Chondrocyte (in vitro differentiated cells): ENCODE measurements around the gene SPAG9. TPM values are rescaled to one million over a fixed set of nuclear protein-coding genes. Genes with fewer than 3 reads are reported as not detected.

Experiments used
- DNase-seq: peaks from one replicate; pipeline ENCODE4 v3.0.0; 2021; ENCODE audit warnings: mixed read lengths, low spot score
- H3K27ac Mint-ChIP-seq: one replicate; pipeline ENCODE4 v1.8.0; 2021; ENCODE audit warnings: mild to moderate bottlenecking, moderate library complexity, mixed read lengths; ENCODE audit not compliant: unreplicated experiment
- H3K27me3 Mint-ChIP-seq: 2 replicates; pipeline ENCODE4 v1.8.0; 2021; ENCODE audit warnings: low read depth, mixed read lengths
- H3K36me3 Mint-ChIP-seq: 2 replicates; pipeline ENCODE4 v1.8.0; 2021; ENCODE audit warnings: low read depth, mixed read lengths
- H3K4me1 Mint-ChIP-seq: 2 replicates; pipeline ENCODE4 v1.8.0; 2021; ENCODE audit warnings: low read depth, mild to moderate bottlenecking, mixed read lengths
- H3K4me3 Mint-ChIP-seq: one replicate; pipeline ENCODE4 v1.8.0; 2021; ENCODE audit warnings: mild to moderate bottlenecking, moderate library complexity, mixed read lengths; ENCODE audit not compliant: unreplicated experiment
- H3K9me3 Mint-ChIP-seq: 2 replicates; pipeline ENCODE4 v1.8.0; 2021; ENCODE audit warnings: low read depth, mixed read lengths
- CTCF ChIP-seq: fragments of 200-600 bp; sonication (generic); IDR thresholded peaks from 2 replicates; pipeline ENCODE4 v1.5.0; 2021; ENCODE audit warnings: antibody characterized with exemption, mild to moderate bottlenecking, moderate library complexity
- total RNA-seq: library from RNA; stranded (reverse); gene quantifications from 3 replicates; pipeline ENCODE4 v1.2.1, GENCODE V29; 2021

The SPAG9 gene
- total RNA-seq, 1 donor from 2014 or later: 92.7 TPM

- no peak for TF ChIP-seq CTCF
These were observed 172.7 kb downstream of the SPAG9 start for GRCh38 chr17:50947782-50948543.

GRCh38 chr17:50946891-50947781 is 173.5 kb downstream of the SPAG9 start:
- TF ChIP-seq CTCF: no peak
- H3K4me1 Mint-ChIP-seq: peaks cover 44% of the 10 kb centered on the region
- no peaks in the 10 kb centered on the region for H3K9me3 Mint-ChIP-seq

More at GRCh38 chr17:50947782-50948543, 172.7 kb downstream of the SPAG9 start:
- no peak overlapping the region for H3K4me3 Mint-ChIP-seq
- peaks cover 48% of the 10 kb centered on the region for H3K4me1 Mint-ChIP-seq
- H3K9me3 Mint-ChIP-seq: no peaks in the 10 kb centered on the region
- no peaks in the 10 kb centered on the region for H3K36me3 Mint-ChIP-seq
- peak; percentile 68 for DNase-seq
- H3K27ac Mint-ChIP-seq: peak overlapping the region; percentile 15
- no peaks in the 10 kb centered on the region for H3K27me3 Mint-ChIP-seq

GRCh38 chr17:50946223-50946890 is 174.3 kb downstream of the SPAG9 start:
- no peak overlapping the region for H3K4me3 Mint-ChIP-seq

More at GRCh38 chr17:50946891-50947781, 173.5 kb downstream of the SPAG9 start:
- H3K27me3 Mint-ChIP-seq: no peaks in the 10 kb centered on the region
- no peaks in the 10 kb centered on the region for H3K36me3 Mint-ChIP-seq
- DNase-seq: peak; percentile 59
- H3K4me3 Mint-ChIP-seq: no peak overlapping the region
- no peak overlapping the region for H3K27ac Mint-ChIP-seq

GRCh38 chr17:50945779-50946222 is 174.9 kb downstream of the SPAG9 start:
- no peak overlapping the region for H3K4me3 Mint-ChIP-seq
- H3K27me3 Mint-ChIP-seq: no peaks in the 10 kb centered on the region
- no peak for DNase-seq
- no peaks in the 10 kb centered on the region for H3K9me3 Mint-ChIP-seq
- peaks cover 35% of the 10 kb centered on the region for H3K4me1 Mint-ChIP-seq
- no peak overlapping the region for H3K27ac Mint-ChIP-seq
- TF ChIP-seq CTCF: no peak
- H3K36me3 Mint-ChIP-seq: no peaks in the 10 kb centered on the region

More at GRCh38 chr17:50946223-50946890, 174.3 kb downstream of the SPAG9 start:
- no peak for TF ChIP-seq CTCF
- Mint-ChIP-seq H3K27ac (no peak overlapping the region), H3K27me3 (no peaks in the 10 kb centered on the region), H3K4me1 (peaks cover 39% of the 10 kb centered on the region), H3K36me3 (no peaks in the 10 kb centered on the region), H3K9me3 (no peaks in the 10 kb centered on the region)
- peak; percentile 68 for DNase-seq
